Stomach smooth muscle (tissue), 2 donors: ENCODE data around the gene LEFTY1.

Experiments used
- H3K27ac ChIP-seq: one replicate; pipeline ENCODE4 v1.7.0; 2013; ENCODE audit warnings: mild to moderate bottlenecking, low read length, inconsistent platforms
- H3K27me3 ChIP-seq, 2 donors: one replicate each; pipeline ENCODE4 v1.7.0; 2013; ENCODE audit warnings: low read length in 2 of 2; ENCODE audit not compliant: insufficient read depth in 2 of 2, control insufficient read depth in 1 of 2
- H3K36me3 ChIP-seq, 2 donors: one replicate each; pipeline ENCODE4 v1.7.0; 2013; ENCODE audit warnings: low read length in 2 of 2; ENCODE audit not compliant: control insufficient read depth in 2 of 2, insufficient read depth in 2 of 2
- H3K4me1 ChIP-seq: one replicate; pipeline ENCODE4 v1.7.0; 2013; ENCODE audit warnings: low read length; ENCODE audit not compliant: control insufficient read depth, insufficient read depth
- H3K4me3 ChIP-seq, 2 donors: one replicate each; pipeline ENCODE4 v1.7.0; 2013; ENCODE audit warnings: low read length in 2 of 2
- H3K9ac ChIP-seq, 2 donors: one replicate each; pipeline ENCODE4 v1.7.0; 2013; ENCODE audit warnings: low read length in 2 of 2, mild to moderate bottlenecking in 1 of 2
- H3K9me3 ChIP-seq, 2 donors: one replicate each; pipeline ENCODE4 v1.7.0; 2013; ENCODE audit warnings: low read length in 2 of 2; ENCODE audit not compliant: control insufficient read depth in 2 of 2
- donor health status: healthy.
- donor health status: Pancreatic carcinoma.

Gene LEFTY1

GRCh38 chr1:225870911-225871310 is 18.0 kb downstream of the LEFTY1 start:
- Histone ChIP-seq H3K27ac (no peak overlapping the region), H3K9ac (no peak overlapping the region), H3K4me1 (peaks cover 2% of the 10 kb centered on the region), H3K4me3 (no peak overlapping the region), H3K9me3 (no peaks in the 10 kb centered on the region), H3K36me3 (peaks cover 34 to 70% of the 10 kb centered on the region in 2 donors), H3K27me3 (no peaks in the 10 kb centered on the region)

GRCh38 chr1:225868631-225869330 is 20.2 kb downstream of the LEFTY1 start:
- Histone ChIP-seq H3K27me3 (no peaks in the 10 kb centered on the region), H3K36me3 (peaks cover 31 to 64% of the 10 kb centered on the region in 2 donors), H3K27ac (no peak overlapping the region), H3K4me3 (no peak overlapping the region), H3K9me3 (no peaks in the 10 kb centered on the region), H3K9ac (no peak overlapping the region), H3K4me1 (peaks cover 11% of the 10 kb centered on the region)

DNA sequence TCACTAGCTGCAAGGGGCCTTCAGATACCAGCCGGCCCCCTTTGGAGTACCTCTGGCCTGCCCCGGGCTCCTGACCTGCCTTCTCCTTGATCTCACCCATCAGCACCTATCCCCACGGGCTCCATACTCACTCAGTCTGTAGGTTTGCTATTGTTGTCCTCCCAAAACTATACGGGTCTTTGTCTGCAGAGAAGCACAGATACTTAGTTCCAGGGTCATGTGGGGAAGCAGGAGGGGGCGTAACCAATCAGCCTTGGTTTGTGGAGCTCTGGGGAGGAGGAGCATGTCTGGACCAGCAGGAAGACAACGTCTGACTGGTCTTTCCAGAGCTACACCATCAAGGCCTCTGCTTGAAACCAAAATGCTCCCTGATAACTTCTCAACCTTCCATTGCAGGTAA is 22.0 kb downstream of the LEFTY1 start:
- no peak overlapping the region for H3K27ac ChIP-seq
- H3K9me3 ChIP-seq: no peaks in the 10 kb centered on the region
- peaks cover 26 to 58% of the 10 kb centered on the region in 2 donors for H3K36me3 ChIP-seq
- H3K4me1 ChIP-seq: peaks cover 16% of the 10 kb centered on the region
- no peak overlapping the region for H3K9ac ChIP-seq
- no peaks in the 10 kb centered on the region for H3K27me3 ChIP-seq
- H3K4me3 ChIP-seq: no peak overlapping the region

- Histone ChIP-seq H3K9me3 (no peaks in the 10 kb centered on the region), H3K27me3 (no peaks in the 10 kb centered on the region), H3K4me1 (peaks cover 16% of the 10 kb centered on the region), H3K36me3 (peaks cover 31 to 60% of the 10 kb centered on the region in 2 donors), H3K27ac (peak overlapping the region; percentile 24), H3K4me3 (no peak overlapping the region), H3K9ac (no peak overlapping the region)
Measured at GRCh38 chr1:225866061-225866837, 22.7 kb downstream of the LEFTY1 start.

GRCh38 chr1:225865514-225865913 is 23.4 kb downstream of the LEFTY1 start:
- no peaks in the 10 kb centered on the region for H3K9me3 ChIP-seq
- peaks cover 16% of the 10 kb centered on the region for H3K4me1 ChIP-seq
- H3K36me3 ChIP-seq: peaks cover 34 to 60% of the 10 kb centered on the region in 2 donors
- H3K9ac ChIP-seq: no peak overlapping the region
- peak overlapping the region; percentile 24 for H3K27ac ChIP-seq
- H3K4me3 ChIP-seq: no peak overlapping the region
- no peaks in the 10 kb centered on the region for H3K27me3 ChIP-seq

- Histone ChIP-seq H3K27me3 (no peaks in the 10 kb centered on the region), H3K9me3 (no peaks in the 10 kb centered on the region), H3K4me1 (peaks cover 16% of the 10 kb centered on the region), H3K9ac (no peak overlapping the region), H3K27ac (peak overlapping the region; percentile 70), H3K36me3 (peaks cover 42 to 59% of the 10 kb centered on the region in 2 donors), H3K4me3 (no peak overlapping the region)
Measured at GRCh38 chr1:225863167-225863566, 25.8 kb downstream of the LEFTY1 start.

DNA sequence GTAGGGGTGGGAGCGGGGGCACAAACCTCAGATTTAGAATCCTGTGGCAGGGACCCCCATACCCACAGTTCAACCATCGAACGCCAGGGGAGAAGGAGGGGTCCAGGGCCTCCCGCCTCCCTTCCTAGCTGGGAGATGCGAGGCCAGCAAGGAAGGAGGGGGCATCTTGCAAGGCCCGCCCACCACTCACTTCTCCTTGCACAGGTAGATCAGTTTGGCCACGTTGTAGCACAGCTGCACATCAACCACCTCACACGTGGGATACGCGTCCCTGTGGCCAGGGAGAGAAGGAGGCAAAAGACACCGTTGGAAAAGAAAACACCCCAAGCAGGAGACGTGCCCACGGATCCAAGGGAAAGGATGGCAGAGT is 26.4 kb downstream of the LEFTY1 start:
- peak overlapping the region in 1 of 2 donors; percentile 13 for H3K9ac ChIP-seq
- H3K4me1 ChIP-seq: peaks cover 16% of the 10 kb centered on the region
- H3K4me3 ChIP-seq: no peak overlapping the region
- no peaks in the 10 kb centered on the region for H3K27me3 ChIP-seq
- H3K36me3 ChIP-seq: peaks cover 45 to 53% of the 10 kb centered on the region in 2 donors
- peak overlapping the region; percentile 70 for H3K27ac ChIP-seq
- no peaks in the 10 kb centered on the region for H3K9me3 ChIP-seq

DNA sequence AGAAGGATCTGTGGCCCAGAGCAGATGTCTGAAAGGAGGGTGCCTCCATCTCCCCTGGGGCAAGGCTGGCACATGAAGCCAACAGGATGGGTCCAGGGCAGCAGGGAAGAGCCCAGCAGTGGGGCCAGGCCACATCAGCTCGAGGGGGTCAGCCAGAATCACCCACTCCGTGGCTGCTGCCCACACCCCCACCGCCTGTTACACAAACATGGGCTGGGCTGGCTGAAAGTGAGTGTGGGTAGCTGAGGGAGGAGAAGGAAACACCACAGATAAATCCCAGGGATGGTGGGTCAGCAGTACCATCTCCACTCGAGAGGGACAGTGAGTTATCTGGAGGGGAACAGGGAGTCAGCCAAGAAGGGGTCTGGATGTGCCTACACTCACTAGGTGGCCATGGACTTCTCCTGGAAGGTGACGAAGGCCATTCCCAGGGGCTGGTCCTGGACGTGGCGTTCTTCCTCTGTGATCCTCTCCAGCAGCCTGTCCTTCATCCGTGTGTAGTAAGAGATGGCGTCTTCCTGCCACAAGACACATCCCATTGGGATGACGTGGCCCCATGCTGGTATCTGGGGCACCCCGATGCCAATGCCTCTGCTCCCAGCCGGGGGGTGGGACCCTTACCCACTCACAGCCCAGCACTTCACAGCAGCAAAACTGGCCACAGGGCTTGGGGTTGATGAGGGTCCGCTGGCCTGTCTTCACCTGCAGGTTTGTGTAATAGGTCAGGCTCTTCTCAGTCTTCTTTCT is 26.9 kb downstream of the LEFTY1 start:
- Histone ChIP-seq H3K36me3 (peaks cover 47 to 48% of the 10 kb centered on the region in 2 donors), H3K27ac (peak overlapping the region; percentile 70), H3K9me3 (no peaks in the 10 kb centered on the region), H3K9ac (no peak overlapping the region), H3K4me3 (no peak overlapping the region), H3K27me3 (no peaks in the 10 kb centered on the region), H3K4me1 (peaks cover 16% of the 10 kb centered on the region)

GRCh38 chr1:225860876-225861441 is 28.0 kb downstream of the LEFTY1 start:
- Histone ChIP-seq H3K27me3 (no peaks in the 10 kb centered on the region), H3K4me3 (no peak overlapping the region), H3K27ac (peak overlapping the region; percentile 24), H3K4me1 (peaks cover 14% of the 10 kb centered on the region), H3K36me3 (peaks cover 46 to 49% of the 10 kb centered on the region in 2 donors), H3K9me3 (no peaks in the 10 kb centered on the region), H3K9ac (no peak overlapping the region)

DNA sequence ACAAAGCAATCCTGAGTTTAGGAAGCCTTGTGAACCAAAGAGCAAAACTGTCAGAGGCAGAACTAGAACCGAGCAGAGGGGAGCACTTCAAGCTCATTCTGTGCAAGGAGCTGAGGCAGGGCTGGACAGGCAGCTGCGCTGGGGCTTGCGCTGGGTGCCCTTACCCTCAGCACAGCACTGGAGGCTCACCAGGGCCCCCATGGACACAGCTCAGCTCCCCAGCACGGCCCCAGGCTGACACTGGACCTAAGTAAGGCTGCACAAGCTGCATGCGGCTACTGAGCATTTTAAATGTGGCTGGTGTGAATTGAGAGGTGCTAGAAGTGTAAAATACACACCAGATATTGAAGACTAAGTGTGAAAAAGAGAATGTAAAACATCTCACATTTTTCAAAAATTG is 28.8 kb downstream of the LEFTY1 start:
- Histone ChIP-seq H3K9ac (no peak overlapping the region), H3K27ac (no peak overlapping the region), H3K4me1 (peaks cover 11% of the 10 kb centered on the region), H3K36me3 (peaks cover 42 to 50% of the 10 kb centered on the region in 2 donors), H3K27me3 (no peaks in the 10 kb centered on the region), H3K9me3 (no peaks in the 10 kb centered on the region), H3K4me3 (no peak overlapping the region)
